Neural progenitor cell (in vitro differentiated cells): ENCODE measurements around the gene ASGR1.
"Not testable (repeated sequence)": the region's sequence is repeated elsewhere in the genome, so short reads cannot be mapped to it uniquely, and the experiment has no call there.

Experiments used
- CTCF ChIP-seq: fragments of 200-600 bp; sonication (generic); IDR thresholded peaks from 2 replicates; pipeline ENCODE4 v1.5.1; 2017; ENCODE audit warnings: antibody characterized with exemption, mild to moderate bottlenecking
- EZH2phosphoT487 ChIP-seq: fragments of 200-600 bp; sonication (generic); IDR thresholded peaks from 2 replicates; pipeline ENCODE4 v1.6.1; 2017; ENCODE audit warnings: antibody characterized with exemption

- not testable (repeated sequence) for TF ChIP-seq CTCF, EZH2phosphoT487
These were observed 6.5 kb downstream of the ASGR1 start for GRCh38 chr17:7172522-7173191.
